ENCODE measurements around the gene NXN. TPM values are rescaled to one million over a fixed set of nuclear protein-coding genes. Genes with fewer than 3 reads are reported as not detected.
"Not testable (repeated sequence)": the region's sequence is repeated elsewhere in the genome, so short reads cannot be mapped to it uniquely, and the experiment has no call there.

Gene NXN
- total RNA-seq, 4 donors from 2014 or later: 6.6 to 28.4 (median 14.7) TPM

DNA sequence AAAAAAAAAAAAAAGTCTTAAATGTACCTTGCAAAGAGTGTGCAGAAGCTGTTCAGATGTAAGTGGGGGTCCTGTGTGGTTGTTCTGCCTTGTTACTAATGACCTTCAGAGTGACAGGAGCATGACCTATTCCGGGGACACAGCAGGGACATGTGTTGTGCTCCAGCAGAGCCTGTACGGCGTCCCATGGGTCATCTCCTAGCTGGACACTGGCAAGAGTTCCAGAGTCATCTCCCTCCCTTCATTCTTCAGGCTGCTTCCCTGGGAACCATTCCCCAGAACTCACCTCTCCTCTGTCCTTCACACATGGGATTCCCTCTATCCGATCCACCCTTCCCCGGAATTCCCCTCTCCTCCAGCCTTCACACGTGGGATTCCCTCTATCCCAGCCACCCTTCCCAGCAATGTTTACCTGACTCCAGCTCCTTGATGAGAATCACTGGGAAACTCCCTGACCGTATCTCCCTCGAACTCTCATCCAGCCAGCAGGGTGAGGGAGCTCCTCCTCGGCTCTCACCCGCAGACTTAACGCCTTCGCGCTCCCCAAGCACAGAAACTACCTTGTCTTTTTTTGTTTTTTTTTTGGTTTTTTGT lies 111.6 kb downstream of the NXN start:
- H3K9me3 ChIP-seq: no peaks in the 10 kb centered on the region
- no peak for DNase-seq (ENCODE audit: low spot score in 2 of 2)
- TF ChIP-seq POLR2A (IDR thresholded peaks at IDR 0.05) (no peak), EP300 (IDR thresholded peaks at IDR 0.05) (no peak)
- TF ChIP-seq, protein P1, sequence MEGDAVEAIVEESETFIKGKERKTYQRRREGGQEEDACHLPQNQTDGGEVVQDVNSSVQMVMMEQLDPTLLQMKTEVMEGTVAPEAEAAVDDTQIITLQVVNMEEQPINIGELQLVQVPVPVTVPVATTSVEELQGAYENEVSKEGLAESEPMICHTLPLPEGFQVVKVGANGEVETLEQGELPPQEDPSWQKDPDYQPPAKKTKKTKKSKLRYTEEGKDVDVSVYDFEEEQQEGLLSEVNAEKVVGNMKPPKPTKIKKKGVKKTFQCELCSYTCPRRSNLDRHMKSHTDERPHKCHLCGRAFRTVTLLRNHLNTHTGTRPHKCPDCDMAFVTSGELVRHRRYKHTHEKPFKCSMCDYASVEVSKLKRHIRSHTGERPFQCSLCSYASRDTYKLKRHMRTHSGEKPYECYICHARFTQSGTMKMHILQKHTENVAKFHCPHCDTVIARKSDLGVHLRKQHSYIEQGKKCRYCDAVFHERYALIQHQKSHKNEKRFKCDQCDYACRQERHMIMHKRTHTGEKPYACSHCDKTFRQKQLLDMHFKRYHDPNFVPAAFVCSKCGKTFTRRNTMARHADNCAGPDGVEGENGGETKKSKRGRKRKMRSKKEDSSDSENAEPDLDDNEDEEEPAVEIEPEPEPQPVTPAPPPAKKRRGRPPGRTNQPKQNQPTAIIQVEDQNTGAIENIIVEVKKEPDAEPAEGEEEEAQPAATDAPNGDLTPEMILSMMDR (IDR thresholded peaks at IDR 0.05): no peak
- no peak overlapping the region for H3K4me3 ChIP-seq
- H3K4me1 ChIP-seq: peaks cover 0 to 33% (median 3%) of the 10 kb centered on the region in 4 donors
- H3K36me3 ChIP-seq: no peaks in the 10 kb centered on the region
- no peaks in the 10 kb centered on the region for H3K27me3 ChIP-seq
- H3K27ac ChIP-seq: peak overlapping the region in 2 of 4 donors; percentile 84 to 89
- WGBS, 2 donors: 78 to 85% methylated on average over 13 of the region's 13 CpGs

- not testable (repeated sequence) for DNase-seq (ENCODE audit: low spot score in 2 of 2); H3K9me3 ChIP-seq; H3K27me3 ChIP-seq; H3K4me3 ChIP-seq; H3K36me3 ChIP-seq
- 83 to 86% methylated on average over 7 to 9 of the region's 10 CpGs for WGBS, 2 donors
- Histone ChIP-seq H3K27ac (peak overlapping the region in 2 of 4 donors; percentile 84 to 89), H3K4me1 (peaks cover 0 to 33% (median 3%) of the 10 kb centered on the region in 4 donors)
Observed at GRCh38 chr17:867238-867637, 112.3 kb downstream of the NXN start.

DNA sequence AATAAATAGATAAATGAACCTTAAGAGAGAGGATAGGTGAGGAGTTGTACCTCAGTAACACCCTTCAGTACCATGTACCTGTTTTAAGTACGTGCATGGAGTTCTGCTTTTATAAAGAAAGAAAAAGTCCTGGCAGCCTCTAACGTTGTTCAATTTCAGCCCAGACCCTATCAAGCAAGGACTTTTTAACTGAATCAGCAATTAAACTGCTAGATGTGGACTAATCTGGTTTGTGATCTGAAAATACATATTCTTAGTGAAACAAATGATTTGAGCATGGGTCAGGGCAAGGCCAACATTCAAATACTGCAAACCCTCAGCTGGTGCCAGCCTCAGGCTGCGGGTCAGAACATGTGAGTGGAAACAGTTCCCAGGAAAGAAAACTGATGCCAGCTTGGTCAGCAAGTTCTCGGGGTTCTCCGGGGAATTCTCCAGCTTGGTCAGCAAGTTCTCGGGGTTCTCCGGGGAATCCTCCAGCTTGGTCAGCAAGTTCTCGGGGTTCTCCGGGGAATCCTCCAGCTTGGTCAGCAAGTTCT lies 112.9 kb downstream of the NXN start:
- H3K4me1 ChIP-seq: peaks cover 0 to 33% (median 3%) of the 10 kb centered on the region in 4 donors
- no peaks in the 10 kb centered on the region for H3K9me3 ChIP-seq
- H3K36me3 ChIP-seq: no peaks in the 10 kb centered on the region
- H3K27ac ChIP-seq: no peak overlapping the region
- TF ChIP-seq POLR2A (IDR thresholded peaks at IDR 0.05): no peak
- TF ChIP-seq EP300 (IDR thresholded peaks at IDR 0.05): no peak
- DNase-seq (ENCODE audit: low spot score in 2 of 2): no peak
- WGBS, 2 donors: 62 to 63% methylated on average over 5 to 9 of the region's 9 CpGs
- H3K27me3 ChIP-seq: no peaks in the 10 kb centered on the region
- H3K4me3 ChIP-seq: no peak overlapping the region

DNA sequence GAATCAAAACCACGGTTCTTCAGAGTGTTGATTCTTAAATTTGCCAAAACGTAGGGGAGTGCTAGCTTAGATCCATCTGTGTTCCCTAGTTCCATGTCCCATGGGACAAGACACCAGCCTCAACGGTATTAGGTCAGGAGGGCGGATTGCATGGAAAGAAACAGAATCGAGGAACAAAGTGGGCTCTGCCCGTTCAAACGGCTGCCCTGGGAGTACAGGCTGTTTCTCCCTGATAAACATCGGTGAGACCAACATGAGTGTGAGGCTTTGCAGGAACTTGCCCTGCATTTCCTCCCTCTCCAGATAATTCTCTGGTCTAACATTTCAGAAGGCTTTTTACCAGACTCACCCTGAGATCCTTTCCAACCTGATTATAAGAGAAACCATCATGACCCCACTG lies 115.3 kb downstream of the NXN start:
- no peak for DNase-seq (ENCODE audit: low spot score in 2 of 2)
- WGBS, 2 donors: 53 to 61% methylated on average over 8 of the region's 8 CpGs
- peak in 1 of 2 donors; percentile 62 for TF ChIP-seq EP300 (IDR thresholded peaks at IDR 0.05)
- TF ChIP-seq POLR2A (IDR thresholded peaks at IDR 0.05): no peak
- Histone ChIP-seq H3K27ac (peak overlapping the region in 1 of 4 donors; percentile 34), H3K27me3 (no peaks in the 10 kb centered on the region), H3K4me3 (no peak overlapping the region), H3K9me3 (no peaks in the 10 kb centered on the region), H3K4me1 (peaks cover 0 to 22% (median 3%) of the 10 kb centered on the region in 4 donors), H3K36me3 (no peaks in the 10 kb centered on the region)

DNA sequence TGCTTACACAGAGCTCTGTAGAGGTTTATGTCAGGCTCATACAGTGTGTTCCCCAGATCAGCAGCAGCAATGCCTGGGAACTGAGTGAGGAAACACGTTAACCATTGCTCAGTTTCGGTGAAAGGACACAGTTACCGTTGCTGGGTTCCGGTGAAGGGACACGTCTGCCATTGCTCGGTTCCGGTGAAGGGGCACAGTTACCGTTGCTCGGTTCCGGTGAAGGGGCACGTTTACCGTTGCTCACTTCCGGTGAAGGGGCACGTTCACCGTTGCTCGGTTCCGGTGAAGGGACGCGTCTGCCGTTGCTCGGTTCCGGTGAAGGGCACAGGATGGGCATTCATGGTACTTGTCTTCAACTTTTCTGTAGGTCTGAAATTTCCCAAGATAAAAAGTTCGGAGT lies 115.7 kb downstream of the NXN start:
- Histone ChIP-seq H3K27ac (no peak overlapping the region), H3K27me3 (no peaks in the 10 kb centered on the region), H3K9me3 (no peaks in the 10 kb centered on the region), H3K36me3 (no peaks in the 10 kb centered on the region), H3K4me1 (peaks cover 0 to 22% (median 2%) of the 10 kb centered on the region in 4 donors), H3K4me3 (no peak overlapping the region)
- no peak for TF ChIP-seq EP300 (IDR thresholded peaks at IDR 0.05)
- WGBS, 2 donors: 91 to 96% methylated on average over 23 of the region's 23 CpGs
- no peak for DNase-seq (ENCODE audit: low spot score in 2 of 2)

DNA sequence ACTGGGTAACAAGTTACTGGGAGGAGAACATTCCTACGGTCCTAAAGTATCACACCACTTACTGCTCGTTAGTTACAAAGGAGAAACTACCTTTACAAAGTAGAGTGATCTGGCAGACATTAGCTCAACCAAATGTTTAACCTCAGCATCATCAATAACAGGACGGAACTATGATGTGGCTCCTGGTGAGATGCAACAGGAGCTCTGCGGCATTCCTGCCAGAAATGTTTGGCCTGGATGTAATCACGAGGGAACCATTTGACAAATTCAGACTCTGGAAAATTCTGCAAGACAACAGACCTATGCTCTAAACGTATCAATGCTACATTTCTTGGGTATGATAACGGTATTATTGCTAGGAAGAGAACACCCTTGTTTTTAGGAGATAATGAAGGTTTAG lies 117.0 kb downstream of the NXN start:
- no peak for DNase-seq (ENCODE audit: low spot score in 2 of 2)
- no peaks in the 10 kb centered on the region for H3K9me3 ChIP-seq
- no peak overlapping the region for H3K4me3 ChIP-seq
- WGBS, 2 donors: 80 to 82% methylated on average over 7 of the region's 7 CpGs
- H3K27ac ChIP-seq: no peak overlapping the region
- H3K36me3 ChIP-seq: no peaks in the 10 kb centered on the region
- TF ChIP-seq EP300 (IDR thresholded peaks at IDR 0.05) (no peak), POLR2A (IDR thresholded peaks at IDR 0.05) (no peak)
- TF ChIP-seq, protein P1 (IDR thresholded peaks at IDR 0.05): no peak
- H3K4me1 ChIP-seq: peaks cover 0 to 23% (median 0%) of the 10 kb centered on the region in 4 donors
- no peaks in the 10 kb centered on the region for H3K27me3 ChIP-seq

DNA sequence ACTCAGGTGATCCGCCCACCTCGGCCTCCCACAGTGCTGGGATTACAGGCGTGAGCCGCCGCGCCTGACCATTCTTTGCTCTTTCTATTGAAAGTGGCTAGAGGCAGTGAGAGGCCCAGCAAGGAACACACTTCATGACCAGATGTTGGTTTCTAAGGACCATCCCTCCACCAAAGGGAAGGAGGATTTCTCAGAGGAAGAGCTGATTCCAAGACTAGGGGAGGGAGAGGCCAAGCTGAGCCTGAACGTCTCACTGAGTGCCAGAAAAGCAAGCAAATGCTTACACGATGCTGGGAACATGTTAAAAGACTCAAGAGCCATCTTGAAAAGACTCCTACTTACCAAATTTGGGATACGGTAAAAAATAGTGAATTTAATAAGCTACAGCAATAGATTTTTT lies 118.2 kb downstream of the NXN start:
- Histone ChIP-seq H3K36me3 (no peaks in the 10 kb centered on the region), H3K27me3 (no peaks in the 10 kb centered on the region), H3K4me1 (peaks cover 0 to 29% (median 0%) of the 10 kb centered on the region in 4 donors), H3K9me3 (no peaks in the 10 kb centered on the region), H3K4me3 (no peak overlapping the region), H3K27ac (peak overlapping the region in 1 of 4 donors; percentile 26)
- no peak for DNase-seq (ENCODE audit: low spot score in 2 of 2)
- TF ChIP-seq POLR2A (IDR thresholded peaks at IDR 0.05) (no peak), EP300 (IDR thresholded peaks at IDR 0.05) (no peak)
- TF ChIP-seq, protein P1 (IDR thresholded peaks at IDR 0.05): no peak
- WGBS, 2 donors: 67 to 78% methylated on average over 9 of the region's 9 CpGs

Data from tibial nerve (tissue), 4 donors.